Measurements from ENCODE around the gene MTMR10.

The MTMR10 gene

GRCh38 chr15:30991255-30992235 is at the start of gene MTMR10:
Gene MTMR10, minus strand, starts transcription at chr15:30991628. Its CDS starts 122 bp downstream, at chr15:30991506.
- peak; percentile 33 to 49 for DNase-seq (ENCODE audit: low read depth in 2 of 2)

- DNase-seq (ENCODE audit: low read depth in 2 of 2), result no peak
Measured at GRCh38 chr15:31040611-31041010, 49.2 kb upstream of the MTMR10 start.

- DNase-seq (ENCODE audit: low read depth in 2 of 2), result no peak
Measured at GRCh38 chr15:31039961-31040360, 48.5 kb upstream of the MTMR10 start.

GRCh38 chr15:31037731-31038477 is 46.5 kb upstream of the MTMR10 start:
- DNase-seq (ENCODE audit: low read depth in 2 of 2), result no peak

- DNase-seq (ENCODE audit: low read depth in 2 of 2), result no peak
Measured at GRCh38 chr15:31036783-31037182, 45.4 kb upstream of the MTMR10 start.

GRCh38 chr15:31035610-31036009 is 44.2 kb upstream of the MTMR10 start:
- DNase-seq (ENCODE audit: low read depth in 2 of 2), result no peak

- no peak for DNase-seq (ENCODE audit: low read depth in 2 of 2)
Measured at GRCh38 chr15:31034152-31034551, 42.7 kb upstream of the MTMR10 start.

- DNase-seq (ENCODE audit: low read depth in 2 of 2), result peak; percentile 76 to 82
Measured at GRCh38 chr15:31032961-31033371, 41.5 kb upstream of the MTMR10 start.

GRCh38 chr15:31031471-31032067 is 40.1 kb upstream of the MTMR10 start:
- DNase-seq (ENCODE audit: low read depth in 2 of 2), result no peak

GRCh38 chr15:31027910-31028578 is 36.6 kb upstream of the MTMR10 start:
- DNase-seq (ENCODE audit: low read depth in 2 of 2), result no peak

GRCh38 chr15:31025996-31026395 is 34.6 kb upstream of the MTMR10 start:
- DNase-seq (ENCODE audit: low read depth in 2 of 2), result no peak

GRCh38 chr15:31024979-31025378 is 33.6 kb upstream of the MTMR10 start:
- no peak for DNase-seq (ENCODE audit: low read depth in 2 of 2)

GRCh38 chr15:31024330-31024729 is 32.9 kb upstream of the MTMR10 start:
- peak; percentile 95 for DNase-seq (ENCODE audit: low read depth in 2 of 2)

- DNase-seq (ENCODE audit: low read depth in 2 of 2), result no peak
Measured at GRCh38 chr15:31023841-31024240, 32.4 kb upstream of the MTMR10 start.

GRCh38 chr15:31021067-31021665 is 29.7 kb upstream of the MTMR10 start:
- no peak for DNase-seq (ENCODE audit: low read depth in 2 of 2)

- DNase-seq (ENCODE audit: low read depth in 2 of 2), result no peak
Measured at GRCh38 chr15:31020542-31020941, 29.1 kb upstream of the MTMR10 start.

- DNase-seq (ENCODE audit: low read depth in 2 of 2), result no peak
Measured at GRCh38 chr15:31019986-31020385, 28.6 kb upstream of the MTMR10 start.

GRCh38 chr15:31017311-31017710 is 25.9 kb upstream of the MTMR10 start:
- DNase-seq (ENCODE audit: low read depth in 2 of 2), result no peak

- peak; percentile 73 to 81 for DNase-seq (ENCODE audit: low read depth in 2 of 2)
Measured at GRCh38 chr15:31016446-31016915, 25.1 kb upstream of the MTMR10 start.

GRCh38 chr15:31014608-31014925 is 23.1 kb upstream of the MTMR10 start:
- no peak for DNase-seq (ENCODE audit: low read depth in 2 of 2)

- no peak for DNase-seq (ENCODE audit: low read depth in 2 of 2)
Measured at GRCh38 chr15:31013863-31014607, 22.6 kb upstream of the MTMR10 start.

Measured in fibroblast of skin of left biceps (primary cell).